Activated T-helper 17 cell treated with anti-CD3 and anti-CD28 coated beads, Interleukin-2, amount 50 U/mL, for 72 hours (primary cell): ENCODE measurements around the gene PDE4D. TPM values are rescaled to one million over a fixed set of nuclear protein-coding genes. Genes with fewer than 3 reads are reported as not detected.
A peak's percentile ranks its signal among the peaks of the same experiment; 100 is the strongest.
"Not testable (repeated sequence)": the region's sequence is repeated elsewhere in the genome, so short reads cannot be mapped to it uniquely, and the experiment has no call there.

ENCODE experiments used
- ATAC-seq: fragments of 150-1000 bp; cut with Tn5 transposase; replicated peaks from 2 replicates; pipeline ENCODE4 v1.10.0; 2021; ENCODE audit warnings: mild to moderate bottlenecking, moderate library complexity
- H3K27ac Mint-ChIP-seq: one replicate; pipeline ENCODE4 v1.8.0; 2022; ENCODE audit warnings: mixed read lengths
- H3K27me3 Mint-ChIP-seq: one replicate; pipeline ENCODE4 v1.8.0; 2022; ENCODE audit warnings: mixed read lengths
- H3K36me3 Mint-ChIP-seq: one replicate; pipeline ENCODE4 v1.8.0; 2022; ENCODE audit warnings: low read depth, mild to moderate bottlenecking, mixed read lengths
- H3K4me1 Mint-ChIP-seq: one replicate; pipeline ENCODE4 v1.8.0; 2022; ENCODE audit warnings: mixed read lengths
- H3K4me3 Mint-ChIP-seq: one replicate; pipeline ENCODE4 v1.8.0; 2022; ENCODE audit warnings: mild to moderate bottlenecking, mixed read lengths
- H3K9me3 Mint-ChIP-seq: one replicate; pipeline ENCODE4 v1.8.0; 2022; ENCODE audit warnings: mixed read lengths
- total RNA-seq, 2 donors: library from RNA; stranded (reverse); gene quantifications; one replicate each; pipeline ENCODE4 v1.2.3, GENCODE V29; 2022

The PDE4D gene
- total RNA-seq, 2 donors from 2014 or later = 68.9 to 125 TPM

GRCh38 chr5:58979090-58979489 lies 914.4 kb downstream of the PDE4D start:
- H3K36me3 Mint-ChIP-seq = peaks cover 99% of the 10 kb centered on the region
- H3K27ac Mint-ChIP-seq = peak overlapping the region; percentile 24
- H3K4me3 Mint-ChIP-seq = no peak overlapping the region
- no peaks in the 10 kb centered on the region for H3K27me3 Mint-ChIP-seq
- no peaks in the 10 kb centered on the region for H3K9me3 Mint-ChIP-seq
- no peak for ATAC-seq
- H3K4me1 Mint-ChIP-seq = peaks cover 6% of the 10 kb centered on the region

GRCh38 chr5:58974601-58975000 lies 918.9 kb downstream of the PDE4D start:
- no peak for ATAC-seq
- Mint-ChIP-seq H3K27ac (peak overlapping the region; percentile 79), H3K4me1 (peaks cover 14% of the 10 kb centered on the region), H3K9me3 (no peaks in the 10 kb centered on the region), H3K36me3 (peaks cover 91% of the 10 kb centered on the region), H3K4me3 (no peak overlapping the region), H3K27me3 (no peaks in the 10 kb centered on the region)

DNA sequence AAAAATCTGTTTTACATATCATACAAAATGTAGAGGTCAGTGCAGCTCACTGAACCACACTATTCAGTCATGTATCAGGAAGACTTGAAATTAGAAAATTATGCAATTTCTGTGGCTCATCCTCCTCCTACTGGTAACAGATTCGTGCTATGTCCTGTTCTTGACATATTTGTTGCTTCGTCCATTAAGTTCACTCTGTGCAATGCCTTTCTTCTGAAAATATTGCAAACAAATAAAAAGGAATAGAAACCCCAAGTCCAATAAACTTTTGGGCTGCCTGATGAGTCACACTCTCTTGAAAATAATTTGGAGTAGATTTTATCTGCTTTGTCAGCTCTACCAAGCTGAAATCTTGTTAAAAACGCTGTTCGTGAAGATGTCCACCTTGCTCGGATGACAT lies 919.4 kb downstream of the PDE4D start:
- no peaks in the 10 kb centered on the region for H3K9me3 Mint-ChIP-seq
- ATAC-seq = no peak
- H3K4me3 Mint-ChIP-seq = no peak overlapping the region
- no peaks in the 10 kb centered on the region for H3K27me3 Mint-ChIP-seq
- H3K36me3 Mint-ChIP-seq = peaks cover 86% of the 10 kb centered on the region
- H3K27ac Mint-ChIP-seq = peak overlapping the region; percentile 79
- peaks cover 17% of the 10 kb centered on the region for H3K4me1 Mint-ChIP-seq

DNA sequence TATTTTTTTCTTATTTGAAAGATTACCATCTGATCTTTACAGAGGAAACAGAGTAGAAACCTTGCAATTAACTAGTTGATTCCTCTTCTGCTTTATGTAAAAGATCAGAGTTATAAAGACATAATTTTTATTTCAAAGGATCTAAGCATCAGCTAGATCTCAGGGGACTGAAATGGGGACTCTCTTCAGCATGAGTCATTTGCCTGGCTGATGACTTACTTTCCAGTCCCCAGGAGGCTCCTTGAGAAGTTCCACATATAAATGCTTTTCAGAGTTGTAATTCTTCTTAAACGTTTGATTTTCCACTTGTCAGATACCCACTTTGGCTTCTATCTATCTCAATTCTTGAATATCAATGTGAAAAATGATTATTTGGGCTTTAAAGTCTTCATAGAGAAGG lies 921.2 kb downstream of the PDE4D start:
- Mint-ChIP-seq H3K4me3 (no peak overlapping the region), H3K36me3 (peaks cover 68% of the 10 kb centered on the region), H3K4me1 (peaks cover 18% of the 10 kb centered on the region), H3K9me3 (no peaks in the 10 kb centered on the region), H3K27me3 (no peaks in the 10 kb centered on the region), H3K27ac (no peak overlapping the region)
- peak; percentile 38 for ATAC-seq

- ATAC-seq = no peak
- Mint-ChIP-seq H3K4me1 (peaks cover 18% of the 10 kb centered on the region), H3K9me3 (no peaks in the 10 kb centered on the region), H3K27ac (peak overlapping the region; percentile 43), H3K36me3 (peaks cover 53% of the 10 kb centered on the region), H3K27me3 (no peaks in the 10 kb centered on the region), H3K4me3 (no peak overlapping the region)
These were observed 922.8 kb downstream of the PDE4D start for GRCh38 chr5:58970766-58971165.

- H3K27ac Mint-ChIP-seq = peak overlapping the region; percentile 65
- H3K36me3 Mint-ChIP-seq = peaks cover 43% of the 10 kb centered on the region
- H3K9me3 Mint-ChIP-seq = no peaks in the 10 kb centered on the region
- no peak overlapping the region for H3K4me3 Mint-ChIP-seq
- no peaks in the 10 kb centered on the region for H3K27me3 Mint-ChIP-seq
- peak; percentile 63 for ATAC-seq
- peaks cover 15% of the 10 kb centered on the region for H3K4me1 Mint-ChIP-seq
These were observed 923.7 kb downstream of the PDE4D start for GRCh38 chr5:58969795-58970194.

- Mint-ChIP-seq H3K4me1 (peaks cover 12% of the 10 kb centered on the region), H3K27ac (peak overlapping the region; percentile 65), H3K27me3 (no peaks in the 10 kb centered on the region), H3K9me3 (no peaks in the 10 kb centered on the region), H3K36me3 (peaks cover 38% of the 10 kb centered on the region), H3K4me3 (no peak overlapping the region)
- ATAC-seq = no peak
These were observed 924.3 kb downstream of the PDE4D start for GRCh38 chr5:58969253-58969652.

- ATAC-seq = no peak
- Mint-ChIP-seq H3K9me3 (peaks cover 3% of the 10 kb centered on the region), H3K27me3 (no peaks in the 10 kb centered on the region), H3K27ac (peak overlapping the region; percentile 65), H3K4me1 (peaks cover 8% of the 10 kb centered on the region), H3K4me3 (no peak overlapping the region), H3K36me3 (peaks cover 29% of the 10 kb centered on the region)
These were observed 925.2 kb downstream of the PDE4D start for GRCh38 chr5:58968350-58968749.

DNA sequence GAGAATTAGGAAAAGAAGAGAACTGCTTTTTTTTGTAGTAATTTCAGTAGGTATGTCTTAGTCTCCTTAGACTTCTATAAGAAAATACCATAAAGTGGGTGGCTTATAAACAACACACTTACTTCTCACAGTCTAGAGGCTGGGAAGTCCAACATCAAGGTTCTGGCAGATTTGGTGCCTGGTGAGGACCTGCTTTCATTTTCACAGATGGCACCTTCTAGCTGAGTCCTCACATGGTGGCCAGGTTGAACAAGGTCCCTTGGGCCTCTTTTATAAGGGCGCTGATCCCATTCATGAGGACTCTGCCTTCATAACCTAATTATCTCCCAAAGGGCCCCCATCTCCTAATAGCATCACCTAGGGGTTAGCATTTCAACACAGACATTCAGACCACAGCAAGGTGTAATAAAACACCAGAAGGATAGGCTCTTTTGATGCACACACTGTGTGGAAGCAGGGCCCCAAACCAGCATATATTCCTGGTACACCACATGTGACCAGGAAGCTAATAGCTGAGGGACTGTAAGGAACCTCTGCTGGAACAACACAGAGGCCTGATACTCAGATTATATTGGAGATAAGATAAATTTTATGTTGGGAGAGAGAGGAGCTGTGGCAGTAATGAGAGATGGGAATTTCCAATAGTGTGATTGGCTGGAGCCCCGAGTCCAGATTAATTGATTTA lies 925.8 kb downstream of the PDE4D start:
- H3K36me3 Mint-ChIP-seq = peaks cover 23% of the 10 kb centered on the region
- H3K4me3 Mint-ChIP-seq = no peak overlapping the region
- H3K27me3 Mint-ChIP-seq = no peaks in the 10 kb centered on the region
- peaks cover 4% of the 10 kb centered on the region for H3K4me1 Mint-ChIP-seq
- H3K9me3 Mint-ChIP-seq = peaks cover 3% of the 10 kb centered on the region
- peak overlapping the region; percentile 65 for H3K27ac Mint-ChIP-seq
- no peak for ATAC-seq

DNA sequence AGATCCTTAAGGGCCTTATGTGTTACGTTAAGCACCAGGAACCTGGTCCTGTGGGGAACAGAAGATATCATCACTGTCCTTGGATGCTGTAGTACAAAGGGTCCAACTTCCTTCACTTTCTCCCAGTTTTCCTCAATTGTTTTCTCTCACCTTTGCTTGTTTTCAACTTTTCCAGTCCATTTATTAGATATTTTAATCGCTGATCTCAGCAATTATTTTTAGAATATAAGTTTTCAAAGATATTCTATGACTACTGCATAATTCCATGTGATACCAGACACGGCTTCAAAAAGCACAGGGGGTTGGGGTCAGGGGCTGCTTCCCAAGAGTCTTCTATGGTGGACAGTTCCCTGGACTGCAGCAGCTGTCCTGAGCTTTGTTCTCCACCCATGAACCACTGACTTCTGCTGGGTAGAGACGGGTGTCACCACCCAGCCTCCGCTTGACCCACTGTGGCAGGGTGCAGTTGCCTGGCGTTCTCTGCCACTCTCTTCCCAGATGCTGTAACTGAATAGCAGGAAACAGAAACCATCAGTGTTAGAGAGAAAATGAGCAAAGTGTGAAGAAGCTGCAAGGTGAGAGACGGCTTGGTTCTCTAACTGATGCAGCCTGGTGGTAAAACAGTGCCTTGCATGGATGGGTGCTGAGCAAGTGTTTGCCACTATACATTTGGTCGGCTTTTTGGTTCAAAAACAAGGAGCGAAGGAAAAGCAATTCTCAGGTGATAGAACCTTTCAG lies 927.7 kb downstream of the PDE4D start:
- Mint-ChIP-seq H3K27ac (no peak overlapping the region), H3K27me3 (peaks cover 4% of the 10 kb centered on the region), H3K4me3 (no peak overlapping the region), H3K36me3 (peaks cover 4% of the 10 kb centered on the region), H3K9me3 (peaks cover 3% of the 10 kb centered on the region), H3K4me1 (peaks cover 4% of the 10 kb centered on the region)
- ATAC-seq = no peak

DNA sequence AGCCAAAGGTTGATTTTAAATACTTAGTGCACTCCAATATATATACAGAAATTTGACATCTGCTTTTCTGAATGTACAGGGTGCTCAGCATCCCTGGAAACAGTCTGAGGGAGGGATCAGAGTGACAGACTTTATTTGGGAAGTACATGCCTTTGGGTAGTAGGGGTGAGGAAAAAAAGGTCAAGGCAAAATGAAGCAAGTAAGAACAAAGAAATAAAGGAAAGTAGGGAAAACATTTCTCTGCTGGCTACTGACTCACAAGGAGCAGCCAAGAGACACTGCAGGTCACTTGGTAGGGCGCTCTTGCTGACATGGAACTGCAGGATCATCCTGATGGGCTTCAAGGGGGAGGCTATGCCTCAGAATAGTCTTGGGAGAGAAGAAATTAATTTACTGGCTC lies 929.7 kb downstream of the PDE4D start:
- no peaks in the 10 kb centered on the region for H3K4me1 Mint-ChIP-seq
- no peak for ATAC-seq
- H3K36me3 Mint-ChIP-seq = no peaks in the 10 kb centered on the region
- H3K4me3 Mint-ChIP-seq = no peak overlapping the region
- peaks cover 4% of the 10 kb centered on the region for H3K27me3 Mint-ChIP-seq
- H3K9me3 Mint-ChIP-seq = peaks cover 3% of the 10 kb centered on the region
- H3K27ac Mint-ChIP-seq = no peak overlapping the region

DNA sequence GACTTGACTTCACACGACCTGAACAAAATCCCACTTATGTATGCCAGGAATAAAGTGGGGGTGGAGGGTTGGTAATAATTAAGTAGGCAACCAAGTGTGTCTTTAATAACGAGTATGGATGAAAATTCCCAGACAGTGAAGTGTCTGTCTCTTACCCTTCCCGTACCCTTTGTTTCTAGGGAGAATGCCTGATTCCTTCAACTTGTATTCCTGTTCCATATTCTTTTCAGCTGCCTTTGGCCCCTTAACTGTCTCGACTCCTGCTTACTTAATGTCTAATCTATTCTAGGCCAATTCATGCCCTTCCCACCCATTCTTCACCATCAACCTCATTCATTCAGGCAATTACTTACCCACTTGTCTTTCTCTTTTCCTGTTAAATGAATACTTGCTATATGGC lies 930.2 kb downstream of the PDE4D start:
- H3K4me3 Mint-ChIP-seq = no peak overlapping the region
- ATAC-seq = no peak
- H3K27me3 Mint-ChIP-seq = peaks cover 4% of the 10 kb centered on the region
- H3K36me3 Mint-ChIP-seq = no peaks in the 10 kb centered on the region
- no peak overlapping the region for H3K27ac Mint-ChIP-seq
- H3K4me1 Mint-ChIP-seq = no peaks in the 10 kb centered on the region
- H3K9me3 Mint-ChIP-seq = peaks cover 3% of the 10 kb centered on the region

DNA sequence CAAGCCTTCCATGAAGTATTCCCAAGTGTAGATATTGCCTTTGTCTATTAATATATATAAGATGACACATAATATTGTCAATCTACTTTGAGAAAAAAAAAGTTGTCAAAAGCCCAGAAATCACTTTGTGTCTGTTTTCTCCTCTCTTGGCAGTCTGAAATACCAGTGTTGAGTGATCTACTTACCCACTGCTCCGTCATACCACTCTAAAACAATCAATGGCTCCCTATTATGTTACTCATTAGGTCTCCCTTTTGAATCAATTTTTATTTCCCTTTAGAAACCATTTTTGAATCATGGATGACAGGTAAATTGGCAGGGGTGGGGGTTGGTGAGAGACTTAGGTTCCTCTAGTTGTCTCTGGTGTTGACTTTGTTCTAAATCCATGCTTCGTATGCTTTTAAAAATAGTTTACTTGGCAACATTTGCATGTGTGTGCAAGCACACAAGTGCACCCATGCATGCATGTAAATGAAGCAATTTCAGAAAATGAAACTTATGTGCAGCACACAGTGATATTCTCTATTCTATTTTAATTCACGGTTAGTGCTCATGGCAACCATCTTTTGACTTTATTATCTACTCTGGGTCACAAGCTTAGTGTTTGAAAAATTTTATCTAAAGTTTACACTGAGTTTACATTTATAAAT lies 931.8 kb downstream of the PDE4D start:
- Mint-ChIP-seq H3K27me3 (peaks cover 4% of the 10 kb centered on the region), H3K27ac (no peak overlapping the region), H3K4me1 (no peaks in the 10 kb centered on the region), H3K36me3 (no peaks in the 10 kb centered on the region), H3K9me3 (peaks cover 3% of the 10 kb centered on the region), H3K4me3 (no peak overlapping the region)
- ATAC-seq = no peak

DNA sequence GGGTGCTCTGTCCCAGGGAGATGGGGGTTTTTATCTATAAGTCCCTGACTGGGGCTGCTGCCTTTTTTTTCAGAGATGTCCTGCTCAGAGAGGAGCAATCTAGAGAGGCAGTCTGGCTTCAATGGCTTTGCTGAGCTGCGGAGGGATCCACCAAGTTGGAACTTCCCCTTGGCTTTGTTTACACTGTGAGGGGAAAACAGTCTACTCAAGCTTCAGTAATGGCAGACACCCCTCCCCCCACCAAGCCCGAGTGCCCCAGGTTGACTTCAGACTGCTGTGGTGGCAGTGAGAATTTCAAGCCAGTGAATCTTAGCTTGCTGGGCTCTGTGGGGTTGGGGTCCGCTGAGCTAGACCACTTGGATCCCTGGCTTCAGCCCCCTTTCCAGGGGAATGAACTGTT lies 934.8 kb downstream of the PDE4D start:
- ATAC-seq = no peak
- Mint-ChIP-seq H3K9me3 (peaks cover 3% of the 10 kb centered on the region), H3K4me1 (no peaks in the 10 kb centered on the region), H3K27me3 (peaks cover 4% of the 10 kb centered on the region), H3K4me3 (no peak overlapping the region), H3K36me3 (no peaks in the 10 kb centered on the region), H3K27ac (no peak overlapping the region)

GRCh38 chr5:58953218-58953617 lies 940.3 kb downstream of the PDE4D start:
- H3K4me1 Mint-ChIP-seq, ATAC-seq, H3K4me3 Mint-ChIP-seq, H3K36me3 Mint-ChIP-seq, H3K27me3 Mint-ChIP-seq, H3K27ac Mint-ChIP-seq, H3K9me3 Mint-ChIP-seq: not testable (repeated sequence)
